IMR-90 (cell line): ENCODE data around the gene TMEM209. TPM values are rescaled to one million over a fixed set of nuclear protein-coding genes. Genes with fewer than 3 reads are reported as not detected.

Experiments used
- ATAC-seq: fragments of 200-7000 bp; cut with Tn5 transposase; 2 replicates; pipeline ENCODE4 v1.9.1; 2020; ENCODE audit warnings: low read depth, mild to moderate bottlenecking, moderate library complexity
- BruUV-seq: library from RNA; stranded (reverse); fragments of 400-500 nt; replicated peaks from 2 replicates; lab custom pipeline; 2021; lab: Mats Ljungman, UMichigan
- CTCF ChIA-PET: fragments of 300-600 bp; formaldehyde crosslinking; extraction: SDS; loops from one replicate; lab custom pipeline; 2021; ENCODE audit warnings: antibody characterized with exemption; lab: Yijun Ruan, JAX
- POLR2A ChIA-PET: fragments of 300-600 bp; sonication (Branson Sonifier 250); formaldehyde crosslinking; loops from one replicate; lab custom pipeline; 2022; ENCODE audit warnings: antibody characterized with exemption; ENCODE audit not compliant: unreplicated experiment; lab: Charles Lee
- DNase-seq: peaks from one replicate; pipeline ENCODE4 v3.0.0; 2013
- H2AFZ ChIP-seq: replicated peaks from 2 replicates; pipeline ENCODE3; 2013; ENCODE audit warnings: low read length, mild to moderate bottlenecking; ENCODE audit not compliant: poor library complexity
- H2AK5ac ChIP-seq: 2 replicates; pipeline ENCODE4 v1.6.1; 2013; ENCODE audit warnings: low read depth, low read length, inconsistent platforms
- H2AK9ac ChIP-seq: replicated peaks from 2 replicates; pipeline ENCODE3; 2013; ENCODE audit warnings: mild to moderate bottlenecking, low read depth, low read length, moderate library complexity; ENCODE audit not compliant: poor library complexity
- H2BK120ac ChIP-seq: 2 replicates; pipeline ENCODE4 v1.6.1; 2013; ENCODE audit warnings: low read depth, low read length, inconsistent platforms
- H2BK15ac ChIP-seq: 3 replicates; pipeline ENCODE4 v1.6.1; 2013; ENCODE audit warnings: low read depth, low read length, inconsistent platforms
- H2BK20ac ChIP-seq: 2 replicates; pipeline ENCODE4 v1.6.1; 2013; ENCODE audit warnings: low read depth, mild to moderate bottlenecking, inconsistent platforms, low read length, moderate library complexity
- H2BK5ac ChIP-seq: 2 replicates; pipeline ENCODE4 v1.6.1; 2013; ENCODE audit warnings: mild to moderate bottlenecking, low read depth, low read length, inconsistent platforms; ENCODE audit not compliant: poor library complexity, severe bottlenecking
- H3K14ac ChIP-seq: replicated peaks from 2 replicates; pipeline ENCODE4 v1.6.1; 2013; ENCODE audit warnings: low read depth, low read length, inconsistent platforms
- H3K18ac ChIP-seq: 2 replicates; pipeline ENCODE4 v1.6.1; 2013; ENCODE audit warnings: low read depth, low read length, control low read depth
- H3K23ac ChIP-seq: 2 replicates; pipeline ENCODE4 v1.6.1; 2013; ENCODE audit warnings: low read depth, low read length, inconsistent platforms
- H3K27ac ChIP-seq: 2 replicates; pipeline ENCODE4 v1.5.1; 2013; ENCODE audit warnings: mild to moderate bottlenecking, control low read depth, low read length; ENCODE audit not compliant: insufficient read depth
- H3K27me3 ChIP-seq: 2 replicates; pipeline ENCODE4 v1.6.1; 2013; ENCODE audit warnings: low read length; ENCODE audit not compliant: control insufficient read depth, insufficient read depth
- H3K36me3 ChIP-seq: 2 replicates; pipeline ENCODE4 v1.6.1; 2013; ENCODE audit warnings: low read length, mixed read lengths; ENCODE audit not compliant: control insufficient read depth, insufficient read depth
- H3K4ac ChIP-seq: 2 replicates; pipeline ENCODE4 v1.6.1; 2013; ENCODE audit warnings: low read depth, low read length, inconsistent platforms
- H3K4me1 ChIP-seq: 2 replicates; pipeline ENCODE4 v1.6.1; 2013; ENCODE audit warnings: low read length, mixed read lengths; ENCODE audit not compliant: control insufficient read depth, insufficient read depth
- H3K4me2 ChIP-seq: 2 replicates; pipeline ENCODE4 v1.6.1; 2013; ENCODE audit warnings: low read depth, mild to moderate bottlenecking, control low read depth, low read length, moderate library complexity
- H3K4me3 ChIP-seq: 2 replicates; pipeline ENCODE4 v1.5.1; 2013; ENCODE audit warnings: low read depth, mild to moderate bottlenecking, control low read depth, low read length, moderate library complexity; ENCODE audit not compliant: insufficient read depth
- H3K56ac ChIP-seq: 2 replicates; pipeline ENCODE4 v1.6.1; 2013; ENCODE audit warnings: low read length, inconsistent platforms; ENCODE audit not compliant: insufficient read depth; ENCODE audit errors: extremely low read depth
- H3K79me1 ChIP-seq, 2 experiments: 2 replicates each; pipeline ENCODE4 v1.6.1; 2013; ENCODE audit warnings: low read length in 2 of 2, inconsistent platforms in 1 of 2, low read depth in 1 of 2
- H3K9ac ChIP-seq: 2 replicates; pipeline ENCODE4 v1.6.1; 2013; ENCODE audit warnings: low read depth, low read length, control low read depth
- H3K9me1 ChIP-seq: 2 replicates; pipeline ENCODE4 v1.6.1; 2013; ENCODE audit warnings: low read length, inconsistent platforms; ENCODE audit not compliant: insufficient read depth
- H3K9me3 ChIP-seq: 2 replicates; pipeline ENCODE4 v1.6.1; 2013; ENCODE audit warnings: low read length; ENCODE audit not compliant: control insufficient read depth, insufficient read depth
- H4K20me1 ChIP-seq: 2 replicates; pipeline ENCODE4 v1.6.1; 2013; ENCODE audit warnings: low read length, inconsistent platforms; ENCODE audit not compliant: insufficient read depth
- H4K5ac ChIP-seq: 2 replicates; pipeline ENCODE4 v1.6.1; 2013; ENCODE audit warnings: mild to moderate bottlenecking, low read depth, low read length, control low read depth
- H4K8ac ChIP-seq, 2 experiments: 2 replicates each; pipeline ENCODE4 v1.6.1; 2013; ENCODE audit warnings: low read depth in 2 of 2, low read length in 2 of 2, control low read depth in 1 of 2, inconsistent platforms in 1 of 2
- H4K91ac ChIP-seq: 2 replicates; pipeline ENCODE4 v1.6.1; 2013; ENCODE audit warnings: low read depth, low read length, inconsistent platforms; ENCODE audit not compliant: insufficient read depth
- BHLHE40 ChIP-seq: fragments of 150-350 bp; IDR thresholded peaks from 2 replicates; pipeline ENCODE4 v1.6.1; 2016; ENCODE audit warnings: mild to moderate bottlenecking, low read depth, low read length
- CEBPB ChIP-seq: IDR thresholded peaks from 2 replicates; pipeline ENCODE4 v1.6.1; 2012; ENCODE audit warnings: low read depth, low read length, improper control_type of control experiment
- CHD1 ChIP-seq: IDR thresholded peaks from 2 replicates; pipeline ENCODE4 v1.6.1; 2012; ENCODE audit warnings: low read depth, low read length, improper control_type of control experiment
- MAFK ChIP-seq: IDR thresholded peaks from 2 replicates; pipeline ENCODE4 v1.6.1; 2012; ENCODE audit warnings: low read depth, low read length, improper control_type of control experiment
- MAZ ChIP-seq: IDR thresholded peaks from 2 replicates; pipeline ENCODE4 v1.6.1; 2012; ENCODE audit warnings: low read depth, mild to moderate bottlenecking, low read length, improper control_type of control experiment, moderate library complexity, borderline replicate concordance
- MXI1 ChIP-seq: IDR thresholded peaks from 2 replicates; pipeline ENCODE4 v1.6.1; 2012; ENCODE audit warnings: low read depth, mild to moderate bottlenecking, low read length, moderate library complexity, borderline replicate concordance
- POLR2A ChIP-seq: IDR thresholded peaks from 2 replicates; pipeline ENCODE4 v1.6.1; 2012; ENCODE audit warnings: mild to moderate bottlenecking, low read depth, low read length
- RAD21 ChIP-seq: IDR thresholded peaks from 2 replicates; pipeline ENCODE4 v1.6.1; 2012; ENCODE audit warnings: low read length, improper control_type of control experiment
- RFX5 ChIP-seq: IDR thresholded peaks from 2 replicates; pipeline ENCODE4 v1.8.0; 2012; ENCODE audit warnings: low read depth, mild to moderate bottlenecking, low read length, moderate library complexity
- SMC3 ChIP-seq: fragments of 150-350 bp; IDR thresholded peaks from 2 replicates; pipeline ENCODE4 v1.6.1; 2016; ENCODE audit warnings: low read depth, mild to moderate bottlenecking, antibody characterized with exemption, low read length, moderate library complexity
- WGBS, 2 experiments: methylation state at CpG; one replicate each; pipeline versions ENCODE4 v1.1.5 to v1.1.7; 2013; ENCODE audit warnings: missing lambda C conversion rate in 2 of 2; ENCODE audit not compliant: insufficient read length in 1 of 2; ENCODE audit errors: extremely low coverage in 2 of 2; 5-methylcytosine and 5-hydroxymethylcytosine counted together
- dilution Hi-C: fragments of 300-500 bp; cut with HindIII; formaldehyde crosslinking; loops from one replicate; pipeline ENCODE4 v1.14.3; 2018; ENCODE audit warnings: low sequenced_read_pairs; ENCODE audit not compliant: unreplicated experiment
- in situ Hi-C: fragments of 300-500 bp; cut with MboI; formaldehyde crosslinking; loops from 3 replicates; pipeline ENCODE4 v1.14.3; 2019; ENCODE audit warnings: low sequenced_read_pairs, inconsistent platforms, mixed read lengths
- intact Hi-C: fragments of 100-400 bp; cut with micrococcal nuclease; formaldehyde crosslinking; loops from 2 replicates; pipeline ENCODE4 v1.10.0; 2022
- polyA plus RNA-seq, 3 experiments: library from polyadenylated mRNA; depleted of rRNA; stranded (reverse); fragments of >200 nt; gene quantifications; 2 replicates each; pipeline ENCODE4 v1.2.3, GENCODE V29; 2012; ENCODE audit warnings: low replicate concordance in 1 of 3
- total RNA-seq: library from RNA; depleted of rRNA; stranded (reverse); fragments of >200 nt; gene quantifications from 2 replicates; pipeline ENCODE4 v1.2.3, GENCODE V29; 2012
- TF ChIP-seq, protein P1 (sequence below): fragments of 150-350 bp; IDR thresholded peaks from 2 replicates; pipeline ENCODE4 v1.6.1; 2017; ENCODE audit warnings: mild to moderate bottlenecking, antibody characterized with exemption, low read length, low read depth
- TF ChIP-seq, protein P2 (sequence below): conservative IDR thresholded peaks from 2 replicates; pipeline ENCODE4 v1.5.1; 2012; ENCODE audit warnings: mild to moderate bottlenecking, low read depth, low read length, improper control_type of control experiment

Gene TMEM209
- total and polyA plus RNA-seq, 2 of the 4 experiments (the other 2 are of a cell fraction): 8.0 to 11.3 TPM

DNA sequence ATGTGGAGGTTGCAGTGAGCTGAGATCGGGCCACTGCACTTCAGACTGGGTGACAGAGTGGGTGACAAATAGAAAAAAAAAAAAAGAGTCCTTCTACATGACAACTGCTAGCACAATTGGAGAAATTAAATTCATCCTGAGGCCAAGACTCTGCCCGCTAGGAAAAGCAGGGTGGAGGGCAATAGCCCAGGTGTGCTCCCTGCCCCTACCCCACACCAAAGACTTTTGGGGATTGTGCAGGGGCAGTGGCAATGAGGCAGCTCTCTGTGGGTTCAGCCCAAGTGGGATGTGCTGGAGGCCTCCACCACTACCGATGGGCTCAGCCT, 61.3 kb downstream of the TMEM209 start:
- ChIA-PET POLR2A (no interaction called here), CTCF (no interaction called here)
- H3K4me2 ChIP-seq: no peak overlapping the region
- H3K4ac ChIP-seq: no peak overlapping the region
- H2AK5ac ChIP-seq: no peak overlapping the region
- TF ChIP-seq SMC3 (no peak), MAFK (no peak), POLR2A (no peak), RFX5 (no peak), RAD21 (no peak), MXI1 (no peak), CHD1 (no peak), MAZ (no peak), CEBPB (no peak), BHLHE40 (no peak)
- TF ChIP-seq, protein P1, sequence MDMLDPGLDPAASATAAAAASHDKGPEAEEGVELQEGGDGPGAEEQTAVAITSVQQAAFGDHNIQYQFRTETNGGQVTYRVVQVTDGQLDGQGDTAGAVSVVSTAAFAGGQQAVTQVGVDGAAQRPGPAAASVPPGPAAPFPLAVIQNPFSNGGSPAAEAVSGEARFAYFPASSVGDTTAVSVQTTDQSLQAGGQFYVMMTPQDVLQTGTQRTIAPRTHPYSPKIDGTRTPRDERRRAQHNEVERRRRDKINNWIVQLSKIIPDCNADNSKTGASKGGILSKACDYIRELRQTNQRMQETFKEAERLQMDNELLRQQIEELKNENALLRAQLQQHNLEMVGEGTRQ: no peak
- TF ChIP-seq, protein P2, sequence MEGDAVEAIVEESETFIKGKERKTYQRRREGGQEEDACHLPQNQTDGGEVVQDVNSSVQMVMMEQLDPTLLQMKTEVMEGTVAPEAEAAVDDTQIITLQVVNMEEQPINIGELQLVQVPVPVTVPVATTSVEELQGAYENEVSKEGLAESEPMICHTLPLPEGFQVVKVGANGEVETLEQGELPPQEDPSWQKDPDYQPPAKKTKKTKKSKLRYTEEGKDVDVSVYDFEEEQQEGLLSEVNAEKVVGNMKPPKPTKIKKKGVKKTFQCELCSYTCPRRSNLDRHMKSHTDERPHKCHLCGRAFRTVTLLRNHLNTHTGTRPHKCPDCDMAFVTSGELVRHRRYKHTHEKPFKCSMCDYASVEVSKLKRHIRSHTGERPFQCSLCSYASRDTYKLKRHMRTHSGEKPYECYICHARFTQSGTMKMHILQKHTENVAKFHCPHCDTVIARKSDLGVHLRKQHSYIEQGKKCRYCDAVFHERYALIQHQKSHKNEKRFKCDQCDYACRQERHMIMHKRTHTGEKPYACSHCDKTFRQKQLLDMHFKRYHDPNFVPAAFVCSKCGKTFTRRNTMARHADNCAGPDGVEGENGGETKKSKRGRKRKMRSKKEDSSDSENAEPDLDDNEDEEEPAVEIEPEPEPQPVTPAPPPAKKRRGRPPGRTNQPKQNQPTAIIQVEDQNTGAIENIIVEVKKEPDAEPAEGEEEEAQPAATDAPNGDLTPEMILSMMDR: no peak
- peaks cover 3% of the 10 kb centered on the region; the same call in 1 of the 2 replicates for H3K9me1 ChIP-seq
- ATAC-seq (no peak), DNase-seq (no peak)
- no peak overlapping the region for H3K23ac ChIP-seq
- no peak overlapping the region for H2AFZ ChIP-seq
- intact Hi-C loops (no loop called here), in situ Hi-C loops (no loop called here), dilution Hi-C loops (no loop called here)
- peaks cover 6% of the 10 kb centered on the region; the same call in 1 of the 2 replicates for H3K36me3 ChIP-seq
- H2BK5ac ChIP-seq: no peak overlapping the region
- no peak overlapping the region for H3K18ac ChIP-seq
- no peaks in the 10 kb centered on the region for H3K79me1 ChIP-seq
- H3K9me3 ChIP-seq: no peaks in the 10 kb centered on the region
- H4K5ac ChIP-seq: no peak overlapping the region
- peaks cover 19% of the 10 kb centered on the region for H3K4me1 ChIP-seq
- no peak overlapping the region for H3K4me3 ChIP-seq
- H2BK120ac ChIP-seq: peak overlapping the region; percentile 32; the same call in 1 of the 2 replicates
- no peak overlapping the region; a peak in 1 of 4 replicates for H4K8ac ChIP-seq
- no peak overlapping the region for H3K9ac ChIP-seq
- H2AK9ac ChIP-seq: no peak overlapping the region
- no peak overlapping the region for H2BK20ac ChIP-seq
- H2BK15ac ChIP-seq: no peak overlapping the region
- no peaks in the 10 kb centered on the region for H3K27me3 ChIP-seq
- no peak overlapping the region for H4K91ac ChIP-seq
- H3K27ac ChIP-seq: no peak overlapping the region
- no CpG with 5 or more reads among the region's 3 CpGs for WGBS, 2 experiments
- H3K14ac ChIP-seq: no peak overlapping the region
- no peaks in the 10 kb centered on the region for H4K20me1 ChIP-seq
- no TSS peak for BruUV-seq
- H3K56ac ChIP-seq: no peak overlapping the region
